Smooth muscle cell (in vitro differentiated cells): ENCODE data around the gene MAPK8IP1. TPM values are rescaled to one million over a fixed set of nuclear protein-coding genes. Genes with fewer than 3 reads are reported as not detected.

Experiments
- DNase-seq: peaks from one replicate; lab custom pipeline; 2025; ENCODE audit not compliant: unreplicated experiment; lab: John Stamatoyannopoulos, UW
- H2AFZ ChIP-seq: fragments of 200-600 bp; sonication (generic); 2 replicates; pipeline ENCODE4 v1.6.0; 2016; ENCODE audit warnings: antibody characterized with exemption, low read depth, mild to moderate bottlenecking
- H3F3A ChIP-seq: fragments of 200-600 bp; sonication (generic); 2 replicates; pipeline ENCODE4 v1.6.0; 2017; ENCODE audit warnings: antibody characterized with exemption, low read depth
- H3K27ac ChIP-seq: fragments of 200-600 bp; sonication (generic); 2 replicates; pipeline ENCODE4 v1.5.1; 2016; ENCODE audit warnings: low read depth, mild to moderate bottlenecking
- H3K27me3 ChIP-seq: fragments of 200-600 bp; sonication (generic); 2 replicates; pipeline ENCODE4 v1.6.1; 2016; ENCODE audit warnings: low read depth, mild to moderate bottlenecking
- H3K36me3 ChIP-seq: fragments of 200-600 bp; sonication (generic); 2 replicates; pipeline ENCODE4 v1.5.1; 2016; ENCODE audit warnings: low read depth
- H3K4me1 ChIP-seq: fragments of 200-600 bp; sonication (generic); 2 replicates; pipeline ENCODE4 v1.5.1; 2016; ENCODE audit warnings: low read depth
- H3K4me2 ChIP-seq: fragments of 200-600 bp; sonication (generic); 2 replicates; pipeline ENCODE4 v1.6.0; 2016; ENCODE audit warnings: mild to moderate bottlenecking
- H3K4me3 ChIP-seq: fragments of 200-600 bp; sonication (generic); 2 replicates; pipeline ENCODE4 v1.5.1; 2016; ENCODE audit warnings: mild to moderate bottlenecking
- H3K79me2 ChIP-seq: fragments of 200-600 bp; sonication (generic); 2 replicates; pipeline ENCODE4 v1.6.0; 2016; ENCODE audit warnings: low read depth, mild to moderate bottlenecking
- H3K9ac ChIP-seq: fragments of 200-600 bp; sonication (generic); 2 replicates; pipeline ENCODE4 v1.6.0; 2016; ENCODE audit warnings: low read depth
- H3K9me3 ChIP-seq: fragments of 200-600 bp; sonication (generic); replicated peaks from 2 replicates; pipeline ENCODE4 v1.5.1; 2016; ENCODE audit warnings: low read depth
- H4K20me1 ChIP-seq: fragments of 200-600 bp; sonication (generic); 2 replicates; pipeline ENCODE4 v1.6.0; 2016; ENCODE audit warnings: low read depth
- CTCF ChIP-seq: fragments of 200-600 bp; sonication (generic); IDR thresholded peaks from 2 replicates; pipeline ENCODE4 v1.5.1; 2017; ENCODE audit warnings: borderline replicate concordance, mild to moderate bottlenecking, antibody characterized with exemption; ENCODE audit not compliant: insufficient read depth, poor library complexity, severe bottlenecking
- WGBS: methylation state at CpG from one replicate; pipeline ENCODE4 v1.1.7; 2016; ENCODE audit warnings: low lambda C conversion rate; 5-methylcytosine and 5-hydroxymethylcytosine counted together
- polyA plus RNA-seq: library from polyadenylated mRNA; unstranded; fragments of >200 nt; fragmentation: Nextera tagmentation; extraction: Ambion mirVana; gene quantifications from 2 replicates; pipeline ENCODE4 v1.2.1, GENCODE V29; 2016
- total RNA-seq: library from RNA; depleted of rRNA; stranded (reverse); fragments of >200 nt; gene quantifications from 2 replicates; pipeline ENCODE4 v1.2.3, GENCODE V29; 2014

MAPK8IP1 gene
- total and polyA plus RNA-seq, 2 experiments from 2014 or later: 5.2 to 8.1 TPM

DNA sequence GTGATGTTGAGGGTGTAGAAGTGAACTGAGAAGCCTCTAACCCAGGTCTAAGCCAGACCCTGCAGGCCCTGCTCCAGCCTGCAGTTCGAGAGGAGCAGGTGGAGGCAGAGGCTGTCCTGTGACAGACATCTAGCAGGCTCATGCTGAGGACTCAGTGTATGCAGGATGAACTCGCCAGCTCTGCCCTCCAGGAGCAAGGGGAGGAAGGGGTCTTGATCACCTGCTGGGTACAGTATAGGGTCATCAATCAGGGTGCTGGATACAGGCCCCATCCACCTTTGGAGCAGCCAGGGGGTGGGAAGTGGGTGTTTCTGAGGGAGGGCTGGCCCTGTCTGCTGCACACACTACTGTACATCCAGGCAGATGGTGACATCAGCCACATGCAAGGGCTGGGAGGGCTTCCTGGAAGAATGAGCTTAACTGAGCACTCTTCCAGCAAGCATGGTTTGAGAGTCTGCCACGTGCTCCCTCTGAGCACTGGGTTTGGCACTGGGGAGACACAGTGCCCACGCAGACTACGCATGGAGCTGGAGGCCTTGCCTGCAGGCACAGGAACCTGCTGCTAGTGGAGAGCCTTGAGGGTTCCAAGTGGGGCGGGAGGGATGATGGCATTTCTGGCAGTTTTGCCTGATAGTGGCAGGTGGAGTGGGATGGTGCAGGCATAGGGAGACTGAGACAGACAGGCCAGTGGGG, 9.2 kb downstream of the MAPK8IP1 start:
- peaks cover 19% of the 10 kb centered on the region for H3K4me1 ChIP-seq
- no peaks in the 10 kb centered on the region for H3K79me2 ChIP-seq
- H2AFZ ChIP-seq: no peak overlapping the region
- H3K36me3 ChIP-seq: no peaks in the 10 kb centered on the region
- H3F3A ChIP-seq: no peaks in the 10 kb centered on the region
- no peaks in the 10 kb centered on the region for H3K9me3 ChIP-seq
- no peaks in the 10 kb centered on the region for H4K20me1 ChIP-seq
- WGBS: 83% methylated on average over 6 of the region's 6 CpGs
- no peak overlapping the region for H3K4me2 ChIP-seq
- no peak overlapping the region for H3K27ac ChIP-seq
- no peaks in the 10 kb centered on the region for H3K27me3 ChIP-seq
- no peak overlapping the region for H3K4me3 ChIP-seq
- no peak overlapping the region for H3K9ac ChIP-seq
- no peak for DNase-seq
- no peak for TF ChIP-seq CTCF

DNA sequence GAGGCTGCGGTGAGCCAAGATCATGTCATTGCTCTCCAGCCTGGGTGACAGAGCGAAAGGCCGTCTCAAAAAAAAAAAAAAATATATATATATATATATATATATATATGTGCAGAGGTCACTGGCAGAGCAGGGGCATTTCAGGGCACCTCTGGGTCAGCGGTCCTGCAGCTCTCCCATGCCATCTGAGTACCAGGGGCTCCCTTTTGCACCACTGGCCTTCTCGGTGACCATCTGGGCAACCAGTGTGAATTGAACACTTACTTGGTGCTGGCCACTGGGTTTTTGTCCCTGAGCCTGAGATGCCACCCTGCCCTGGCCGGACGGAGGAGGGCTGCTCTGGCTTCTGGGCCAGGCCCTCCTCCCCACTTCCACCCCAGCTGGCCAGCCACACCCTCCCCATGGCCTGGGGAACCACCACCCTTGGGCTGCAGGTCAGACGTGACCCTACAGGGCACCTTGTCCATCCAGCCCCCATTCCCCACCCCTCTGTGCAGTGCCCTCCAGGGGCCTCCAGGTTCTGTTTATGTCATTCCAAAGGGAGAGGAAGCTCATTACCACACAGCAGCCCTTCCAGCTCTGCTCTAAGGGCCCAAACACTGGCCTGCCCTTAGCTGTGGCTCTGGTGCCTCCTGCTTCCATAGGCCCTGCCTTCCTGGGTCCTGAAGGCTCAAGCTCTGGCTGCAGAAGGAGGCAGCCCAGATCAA, 10.3 kb downstream of the MAPK8IP1 start:
- DNase-seq: no peak
- Histone ChIP-seq H3K36me3 (no peaks in the 10 kb centered on the region), H2AFZ (no peak overlapping the region), H3K9ac (no peak overlapping the region), H3K27ac (no peak overlapping the region), H3K4me2 (no peak overlapping the region), H3F3A (no peaks in the 10 kb centered on the region), H3K4me1 (peaks cover 20% of the 10 kb centered on the region), H4K20me1 (no peaks in the 10 kb centered on the region), H3K79me2 (no peaks in the 10 kb centered on the region), H3K4me3 (no peak overlapping the region), H3K27me3 (no peaks in the 10 kb centered on the region), H3K9me3 (no peaks in the 10 kb centered on the region)
- no peak for TF ChIP-seq CTCF
- 92% methylated on average over 8 of the region's 8 CpGs for WGBS

DNA sequence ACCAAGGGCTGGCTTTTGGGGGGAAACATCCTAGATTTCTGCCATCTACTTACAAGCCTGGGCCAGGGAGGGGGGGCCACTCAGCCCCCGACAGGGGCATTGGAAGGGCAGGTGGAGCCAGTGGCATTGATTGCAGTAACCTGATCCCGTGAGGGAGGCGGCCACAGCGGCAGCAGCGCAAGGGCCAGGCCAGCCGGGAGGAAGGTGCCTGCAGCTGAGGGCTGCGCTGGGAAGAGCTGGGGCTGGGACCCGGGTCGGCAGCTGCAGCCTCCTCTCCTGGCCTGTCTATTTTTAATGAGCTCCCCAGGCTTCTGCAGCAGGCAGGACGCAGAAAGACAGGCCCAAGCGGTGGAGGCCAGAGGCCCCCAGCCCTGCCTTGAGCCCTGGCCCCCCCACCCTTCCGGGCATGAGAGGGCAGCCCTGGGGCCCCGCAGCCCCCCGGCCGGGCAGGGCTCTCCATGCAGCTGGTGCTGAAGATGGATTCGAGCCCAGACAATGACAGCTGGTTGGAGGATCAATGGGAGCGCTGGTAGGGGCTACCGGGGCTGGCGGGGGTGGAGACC, 11.1 kb downstream of the MAPK8IP1 start:
- H3K9me3 ChIP-seq: no peaks in the 10 kb centered on the region

More for the DNA sequence above, 11.1 kb downstream of the MAPK8IP1 start:
- no peak for DNase-seq
- H3K4me1 ChIP-seq: peaks cover 24% of the 10 kb centered on the region
- no peaks in the 10 kb centered on the region for H3K79me2 ChIP-seq
- no peak overlapping the region for H3K4me3 ChIP-seq
- WGBS: 29% methylated on average over 15 of the region's 19 CpGs
- H2AFZ ChIP-seq: no peak overlapping the region
- H3K27me3 ChIP-seq: no peaks in the 10 kb centered on the region
- peaks cover 6% of the 10 kb centered on the region for H4K20me1 ChIP-seq
- no peaks in the 10 kb centered on the region for H3F3A ChIP-seq
- H3K27ac ChIP-seq: no peak overlapping the region
- H3K9ac ChIP-seq: no peak overlapping the region
- H3K36me3 ChIP-seq: no peaks in the 10 kb centered on the region
- H3K4me2 ChIP-seq: no peak overlapping the region
- TF ChIP-seq CTCF: no peak
